Diencephalon (tissue), 1 donor: ENCODE measurements around the gene SIM2. TPM values are rescaled to one million over a fixed set of nuclear protein-coding genes. Genes with fewer than 3 reads are reported as not detected.

Experiments
- total RNA-seq: library from RNA; depleted of rRNA; stranded (reverse); fragments of >200 nt; gene quantifications from one replicate; pipeline ENCODE4 v1.2.3, GENCODE V29; 2014

The SIM2 gene
- total RNA-seq, result 0.46 TPM

GRCh38 chr21:36698981-36699545 lies at the start of gene SIM2:
Gene SIM2, plus strand, starts transcription at chr21:36699115. Its CDS starts 632 bp downstream, at chr21:36699747.

Other genes starting within 250 kb of the SIM2 start
- not detected for gene CLDN14, start 219.0 kb upstream of the SIM2 start, total RNA-seq